Fibroblast of lung (primary cell): ENCODE measurements around the gene GTPBP2.

ENCODE experiments used
- EZH2 ChIP-seq: IDR thresholded peaks from 2 replicates; pipeline ENCODE4 v1.5.1; 2012; ENCODE audit warnings: low read length, control low read depth, mild to moderate bottlenecking; ENCODE audit errors: missing control alignments
- TF ChIP-seq, protein P1 (sequence below), 2 donors: IDR thresholded peaks in 1 of 2; conservative IDR thresholded peaks in 1 of 2; 1 replicate in 1 of 2; 2 replicates in 1 of 2; pipeline ENCODE4 v1.5.1; 2011 to 2012; ENCODE audit warnings: low read length in 2 of 2, control low read depth in 1 of 2, inconsistent platforms in 1 of 2, low read depth in 1 of 2, mild to moderate bottlenecking in 1 of 2

DNA sequence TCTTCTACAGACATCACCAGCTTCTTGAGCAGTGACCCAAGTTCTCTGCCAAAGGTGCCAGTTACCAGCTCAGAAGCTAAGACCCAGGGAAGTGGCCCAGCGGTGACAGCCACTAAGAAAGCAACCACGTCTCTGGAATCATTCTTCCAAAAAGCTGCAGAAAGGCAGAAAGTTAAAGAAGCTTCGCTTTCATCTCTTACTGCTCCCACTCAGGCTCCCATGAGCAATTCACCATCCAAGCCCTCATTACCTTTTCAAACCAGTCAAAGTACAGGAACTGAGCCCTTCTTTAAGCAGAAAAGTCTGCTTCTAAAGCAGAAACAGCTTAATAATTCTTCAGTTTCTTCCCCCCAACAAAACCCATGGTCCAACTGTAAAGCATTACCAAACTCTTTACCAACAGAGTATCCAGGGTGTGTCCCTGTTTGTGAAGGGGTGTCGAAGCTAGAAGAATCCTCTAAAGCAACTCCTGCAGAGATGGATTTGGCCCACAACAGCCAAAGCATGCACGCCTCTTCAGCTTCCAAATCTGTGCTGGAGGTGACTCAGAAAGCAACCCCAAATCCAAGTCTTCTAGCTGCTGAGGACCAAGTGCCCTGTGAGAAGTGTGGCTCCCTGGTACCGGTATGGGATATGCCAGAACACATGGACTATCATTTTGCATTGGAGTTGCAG is 15.2 kb downstream of the GTPBP2 start:
- TF ChIP-seq, protein P1, sequence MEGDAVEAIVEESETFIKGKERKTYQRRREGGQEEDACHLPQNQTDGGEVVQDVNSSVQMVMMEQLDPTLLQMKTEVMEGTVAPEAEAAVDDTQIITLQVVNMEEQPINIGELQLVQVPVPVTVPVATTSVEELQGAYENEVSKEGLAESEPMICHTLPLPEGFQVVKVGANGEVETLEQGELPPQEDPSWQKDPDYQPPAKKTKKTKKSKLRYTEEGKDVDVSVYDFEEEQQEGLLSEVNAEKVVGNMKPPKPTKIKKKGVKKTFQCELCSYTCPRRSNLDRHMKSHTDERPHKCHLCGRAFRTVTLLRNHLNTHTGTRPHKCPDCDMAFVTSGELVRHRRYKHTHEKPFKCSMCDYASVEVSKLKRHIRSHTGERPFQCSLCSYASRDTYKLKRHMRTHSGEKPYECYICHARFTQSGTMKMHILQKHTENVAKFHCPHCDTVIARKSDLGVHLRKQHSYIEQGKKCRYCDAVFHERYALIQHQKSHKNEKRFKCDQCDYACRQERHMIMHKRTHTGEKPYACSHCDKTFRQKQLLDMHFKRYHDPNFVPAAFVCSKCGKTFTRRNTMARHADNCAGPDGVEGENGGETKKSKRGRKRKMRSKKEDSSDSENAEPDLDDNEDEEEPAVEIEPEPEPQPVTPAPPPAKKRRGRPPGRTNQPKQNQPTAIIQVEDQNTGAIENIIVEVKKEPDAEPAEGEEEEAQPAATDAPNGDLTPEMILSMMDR (conservative IDR thresholded peaks at IDR 0.05 in 1 of 2, IDR thresholded peaks at IDR 0.05 in 1 of 2; ENCODE audit: low read depth in 1 of 2, low read length in 2 of 2) = no peak
- no peak for TF ChIP-seq EZH2
